Measurements from ENCODE around the gene RPS6KA1.
"Not testable (repeated sequence)": the region's sequence is repeated elsewhere in the genome, so short reads cannot be mapped to it uniquely, and the experiment has no call there.

RPS6KA1 gene

GRCh38 chr1:26581287-26581651 lies 51.7 kb downstream of the RPS6KA1 start:
- Histone ChIP-seq H3K23ac (ENCODE audit: low read length) (no peak overlapping the region), H3K79me1 (ENCODE audit: low read length) (no peaks in the 10 kb centered on the region), H4K5ac (ENCODE audit: low read length) (no peak overlapping the region), H3K4me3 (ENCODE audit: low read length) (no peak overlapping the region), H2AK5ac (ENCODE audit: low read length) (no peak overlapping the region), H3K4ac (ENCODE audit: low read depth, low read length) (no peak overlapping the region), H3K9ac (ENCODE audit: low read length) (no peak overlapping the region), H3K79me2 (ENCODE audit: control insufficient read depth, insufficient read depth, low read length) (no peaks in the 10 kb centered on the region), H3K4me2 (ENCODE audit: low read length) (no peak overlapping the region), H2BK5ac (ENCODE audit: low read length) (no peak overlapping the region), H3K36me3 (ENCODE audit: control insufficient read depth, insufficient read depth, low read length) (no peaks in the 10 kb centered on the region), H3K27ac (ENCODE audit: low read depth, low read length) (no peak overlapping the region), H4K8ac (ENCODE audit: low read depth, low read length) (no peak overlapping the region), H2BK120ac (ENCODE audit: low read depth, low read length) (no peak overlapping the region), H3K56ac (ENCODE audit: low read length) (no peak overlapping the region), H2BK15ac (replicated peaks; ENCODE audit: low read depth) (no peak overlapping the region), H3K4me1 (ENCODE audit: control insufficient read depth, low read depth, low read length) (no peaks in the 10 kb centered on the region), H3K18ac (ENCODE audit: low read length) (no peak overlapping the region), H3K27me3 (ENCODE audit: insufficient read depth, low read length, poor library complexity) (no peaks in the 10 kb centered on the region)
- no peak for DNase-seq
- no CpG with 5 or more reads among the region's 7 CpGs for WGBS (ENCODE audit: extremely low coverage, insufficient coverage, low lambda C conversion rate)

- H3K4ac ChIP-seq (ENCODE audit: low read depth, low read length), result no peak overlapping the region
- no peak overlapping the region for H2BK5ac ChIP-seq (ENCODE audit: low read length)
- no peak overlapping the region for H3K4me2 ChIP-seq (ENCODE audit: low read length)
- no peak overlapping the region for H3K56ac ChIP-seq (ENCODE audit: low read length)
- DNase-seq, result no peak
- WGBS (ENCODE audit: extremely low coverage, insufficient coverage, low lambda C conversion rate), result no CpG with 5 or more reads among the region's 8 CpGs
- H3K23ac ChIP-seq (ENCODE audit: low read length), result no peak overlapping the region
- no peaks in the 10 kb centered on the region for H3K27me3 ChIP-seq (ENCODE audit: insufficient read depth, low read length, poor library complexity)
- H3K27ac ChIP-seq (ENCODE audit: low read depth, low read length), result no peak overlapping the region
- H2AK5ac ChIP-seq (ENCODE audit: low read length), result no peak overlapping the region
- no peak overlapping the region for H3K18ac ChIP-seq (ENCODE audit: low read length)
- no peak overlapping the region for H2BK15ac ChIP-seq (replicated peaks; ENCODE audit: low read depth)
- no peak overlapping the region for H4K5ac ChIP-seq (ENCODE audit: low read length)
- H3K79me2 ChIP-seq (ENCODE audit: control insufficient read depth, insufficient read depth, low read length), result no peaks in the 10 kb centered on the region
- no peak overlapping the region for H2BK120ac ChIP-seq (ENCODE audit: low read depth, low read length)
- H3K36me3 ChIP-seq (ENCODE audit: control insufficient read depth, insufficient read depth, low read length), result no peaks in the 10 kb centered on the region
- H3K9ac ChIP-seq (ENCODE audit: low read length), result no peak overlapping the region
- H4K8ac ChIP-seq (ENCODE audit: low read depth, low read length), result no peak overlapping the region
- no peaks in the 10 kb centered on the region for H3K79me1 ChIP-seq (ENCODE audit: low read length)
- no peak overlapping the region for H3K4me3 ChIP-seq (ENCODE audit: low read length)
- H3K4me1 ChIP-seq (ENCODE audit: control insufficient read depth, low read depth, low read length), result no peaks in the 10 kb centered on the region
These were observed 52.7 kb downstream of the RPS6KA1 start for GRCh38 chr1:26582053-26582835.

- H3K79me2 ChIP-seq (ENCODE audit: control insufficient read depth, insufficient read depth, low read length), result no peaks in the 10 kb centered on the region
- H3K36me3 ChIP-seq (ENCODE audit: control insufficient read depth, insufficient read depth, low read length), result no peaks in the 10 kb centered on the region
- no peak overlapping the region for H3K4me2 ChIP-seq (ENCODE audit: low read length)
- H3K4me1 ChIP-seq (ENCODE audit: control insufficient read depth, low read depth, low read length), result no peaks in the 10 kb centered on the region
- H2BK15ac ChIP-seq (replicated peaks; ENCODE audit: low read depth), result no peak overlapping the region
- no peak overlapping the region for H3K23ac ChIP-seq (ENCODE audit: low read length)
- no peak overlapping the region for H2BK120ac ChIP-seq (ENCODE audit: low read depth, low read length)
- DNase-seq, result no peak
- no peak overlapping the region for H3K4me3 ChIP-seq (ENCODE audit: low read length)
- H3K27ac ChIP-seq (ENCODE audit: low read depth, low read length), result no peak overlapping the region
- H3K9ac ChIP-seq (ENCODE audit: low read length), result no peak overlapping the region
- WGBS (ENCODE audit: extremely low coverage, insufficient coverage, low lambda C conversion rate), result no CpG with 5 or more reads among the region's 6 CpGs
- no peak overlapping the region for H3K4ac ChIP-seq (ENCODE audit: low read depth, low read length)
- H3K56ac ChIP-seq (ENCODE audit: low read length), result no peak overlapping the region
- H2AK5ac ChIP-seq (ENCODE audit: low read length), result no peak overlapping the region
- H4K8ac ChIP-seq (ENCODE audit: low read depth, low read length), result no peak overlapping the region
- no peaks in the 10 kb centered on the region for H3K27me3 ChIP-seq (ENCODE audit: insufficient read depth, low read length, poor library complexity)
- no peaks in the 10 kb centered on the region for H3K79me1 ChIP-seq (ENCODE audit: low read length)
- no peak overlapping the region for H4K5ac ChIP-seq (ENCODE audit: low read length)
- H2BK5ac ChIP-seq (ENCODE audit: low read length), result no peak overlapping the region
- no peak overlapping the region for H3K18ac ChIP-seq (ENCODE audit: low read length)
These were observed 53.4 kb downstream of the RPS6KA1 start for GRCh38 chr1:26582836-26583460.

GRCh38 chr1:26583646-26584485 lies 54.3 kb downstream of the RPS6KA1 start:
- Histone ChIP-seq H3K27ac (ENCODE audit: low read depth, low read length) (no peak overlapping the region), H3K36me3 (ENCODE audit: control insufficient read depth, insufficient read depth, low read length) (no peaks in the 10 kb centered on the region), H3K9ac (ENCODE audit: low read length) (no peak overlapping the region), H4K8ac (ENCODE audit: low read depth, low read length) (no peak overlapping the region), H2BK15ac (replicated peaks; ENCODE audit: low read depth) (no peak overlapping the region), H3K79me1 (ENCODE audit: low read length) (no peaks in the 10 kb centered on the region), H3K18ac (ENCODE audit: low read length) (no peak overlapping the region), H3K79me2 (ENCODE audit: control insufficient read depth, insufficient read depth, low read length) (no peaks in the 10 kb centered on the region), H2BK5ac (ENCODE audit: low read length) (no peak overlapping the region), H3K23ac (ENCODE audit: low read length) (no peak overlapping the region), H3K4me3 (ENCODE audit: low read length) (no peak overlapping the region), H3K27me3 (ENCODE audit: insufficient read depth, low read length, poor library complexity) (no peaks in the 10 kb centered on the region), H3K4ac (ENCODE audit: low read depth, low read length) (no peak overlapping the region), H2AK5ac (ENCODE audit: low read length) (no peak overlapping the region), H3K4me2 (ENCODE audit: low read length) (no peak overlapping the region), H3K4me1 (ENCODE audit: control insufficient read depth, low read depth, low read length) (no peaks in the 10 kb centered on the region), H3K56ac (ENCODE audit: low read length) (no peak overlapping the region), H2BK120ac (ENCODE audit: low read depth, low read length) (no peak overlapping the region), H4K5ac (ENCODE audit: low read length) (no peak overlapping the region)
- WGBS (ENCODE audit: extremely low coverage, insufficient coverage, low lambda C conversion rate), result no CpG with 5 or more reads among the region's 5 CpGs
- peak; percentile 80 for DNase-seq

- H3K4me1 ChIP-seq (ENCODE audit: control insufficient read depth, low read depth, low read length); H3K23ac ChIP-seq (ENCODE audit: low read length); H3K27me3 ChIP-seq (ENCODE audit: insufficient read depth, low read length, poor library complexity); H3K79me1 ChIP-seq (ENCODE audit: low read length); H3K4ac ChIP-seq (ENCODE audit: low read depth, low read length); H4K8ac ChIP-seq (ENCODE audit: low read depth, low read length); H3K9ac ChIP-seq (ENCODE audit: low read length); H2BK15ac ChIP-seq (replicated peaks; ENCODE audit: low read depth); H3K4me3 ChIP-seq (ENCODE audit: low read length); H3K18ac ChIP-seq (ENCODE audit: low read length); H3K4me2 ChIP-seq (ENCODE audit: low read length); H4K5ac ChIP-seq (ENCODE audit: low read length); H2BK120ac ChIP-seq (ENCODE audit: low read depth, low read length); H3K56ac ChIP-seq (ENCODE audit: low read length); H2AK5ac ChIP-seq (ENCODE audit: low read length); H3K36me3 ChIP-seq (ENCODE audit: control insufficient read depth, insufficient read depth, low read length); H3K27ac ChIP-seq (ENCODE audit: low read depth, low read length); H2BK5ac ChIP-seq (ENCODE audit: low read length); DNase-seq; H3K79me2 ChIP-seq (ENCODE audit: control insufficient read depth, insufficient read depth, low read length): not testable (repeated sequence)
- WGBS (ENCODE audit: extremely low coverage, insufficient coverage, low lambda C conversion rate), result no CpG with 5 or more reads among the region's 4 CpGs
These were observed 55.0 kb downstream of the RPS6KA1 start for GRCh38 chr1:26584588-26584987.
